Measurements from ENCODE around the gene SEMA3D.
"Not testable (repeated sequence)": the region's sequence is repeated elsewhere in the genome, so short reads cannot be mapped to it uniquely, and the experiment has no call there.

- TF ChIP-seq CTCF (IDR thresholded peaks at IDR 0.05); ZFX (IDR thresholded peaks at IDR 0.05; ENCODE audit: borderline replicate concordance): not testable (repeated sequence)
Observed at GRCh38 chr7:84992954-84993353, 193.9 kb downstream of the SEMA3D start.

Data from 22Rv1 (cell line).